Measurements from ENCODE around the gene AFF2. TPM values are rescaled to one million over a fixed set of nuclear protein-coding genes. Genes with fewer than 3 reads are reported as not detected.

AFF2 gene
- polyA plus RNA-seq, 1 experiment: 0.04 TPM

DNA sequence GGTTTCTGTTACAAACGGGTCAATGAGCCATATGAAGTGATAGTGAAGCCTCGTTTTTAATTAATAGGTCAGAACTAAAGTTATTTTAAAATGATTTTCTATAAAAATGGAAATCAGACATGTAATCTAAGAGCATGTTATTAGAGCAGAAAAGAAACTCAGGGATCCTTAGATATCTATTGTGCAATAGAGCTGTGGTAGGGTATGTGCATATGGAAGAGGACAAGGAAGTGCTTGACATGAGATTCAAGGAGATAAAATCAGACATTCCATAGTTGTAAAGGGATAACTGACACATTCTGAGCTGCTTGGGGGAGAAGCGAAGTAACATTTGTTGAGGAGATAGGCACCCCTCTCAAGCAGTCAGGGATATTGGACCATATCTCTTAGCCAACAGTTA, 143.0 kb downstream of the AFF2 start:
- CTCF ChIA-PET: no interaction called here
- H3K27me3 ChIP-seq (ENCODE audit: control insufficient read depth, insufficient read depth, low read length): no peaks in the 10 kb centered on the region
- DNase-seq (ENCODE audit: low read depth, low spot score): no peak
- no peaks in the 10 kb centered on the region for H3K9me3 ChIP-seq (ENCODE audit: control insufficient read depth, insufficient read depth, low read length)
- H3K27ac ChIP-seq (ENCODE audit: low read depth, low read length): no peak overlapping the region
- no peak overlapping the region for H3K4me3 ChIP-seq (ENCODE audit: low read depth, low read length)
- TF ChIP-seq, protein P1, sequence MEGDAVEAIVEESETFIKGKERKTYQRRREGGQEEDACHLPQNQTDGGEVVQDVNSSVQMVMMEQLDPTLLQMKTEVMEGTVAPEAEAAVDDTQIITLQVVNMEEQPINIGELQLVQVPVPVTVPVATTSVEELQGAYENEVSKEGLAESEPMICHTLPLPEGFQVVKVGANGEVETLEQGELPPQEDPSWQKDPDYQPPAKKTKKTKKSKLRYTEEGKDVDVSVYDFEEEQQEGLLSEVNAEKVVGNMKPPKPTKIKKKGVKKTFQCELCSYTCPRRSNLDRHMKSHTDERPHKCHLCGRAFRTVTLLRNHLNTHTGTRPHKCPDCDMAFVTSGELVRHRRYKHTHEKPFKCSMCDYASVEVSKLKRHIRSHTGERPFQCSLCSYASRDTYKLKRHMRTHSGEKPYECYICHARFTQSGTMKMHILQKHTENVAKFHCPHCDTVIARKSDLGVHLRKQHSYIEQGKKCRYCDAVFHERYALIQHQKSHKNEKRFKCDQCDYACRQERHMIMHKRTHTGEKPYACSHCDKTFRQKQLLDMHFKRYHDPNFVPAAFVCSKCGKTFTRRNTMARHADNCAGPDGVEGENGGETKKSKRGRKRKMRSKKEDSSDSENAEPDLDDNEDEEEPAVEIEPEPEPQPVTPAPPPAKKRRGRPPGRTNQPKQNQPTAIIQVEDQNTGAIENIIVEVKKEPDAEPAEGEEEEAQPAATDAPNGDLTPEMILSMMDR (IDR thresholded peaks at IDR 0.05; ENCODE audit: low read depth, low read length): no peak
- POLR2A ChIA-PET: no interaction called here

DNA sequence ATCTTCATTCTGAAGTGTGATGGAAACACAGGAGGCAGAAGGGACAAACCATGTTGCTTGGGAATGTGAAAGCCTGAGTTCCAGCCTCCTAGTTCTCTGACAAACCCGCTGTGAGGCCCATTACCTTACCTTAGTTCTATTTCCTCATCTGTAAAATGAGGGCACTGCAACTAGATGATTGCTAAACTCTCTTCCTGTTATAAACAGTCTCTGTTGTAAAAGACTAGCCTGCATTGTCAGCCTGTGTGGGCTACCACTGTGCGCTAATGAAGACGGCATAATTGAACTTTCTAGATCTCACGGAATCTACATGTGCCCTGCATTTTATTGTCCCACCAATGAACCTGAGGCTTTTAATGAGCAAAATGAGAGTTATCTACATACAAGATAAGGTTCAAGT, 147.2 kb downstream of the AFF2 start:
- Histone ChIP-seq H3K4me3 (ENCODE audit: low read depth, low read length) (no peak overlapping the region), H3K9me3 (ENCODE audit: control insufficient read depth, insufficient read depth, low read length) (no peaks in the 10 kb centered on the region), H3K27ac (ENCODE audit: low read depth, low read length) (no peak overlapping the region), H3K27me3 (ENCODE audit: control insufficient read depth, insufficient read depth, low read length) (no peaks in the 10 kb centered on the region)
- TF ChIP-seq, protein P1 (IDR thresholded peaks at IDR 0.05; ENCODE audit: low read depth, low read length): no peak
- no peak for DNase-seq (ENCODE audit: low read depth, low spot score)
- ChIA-PET CTCF (no interaction called here), POLR2A (no interaction called here)

DNA sequence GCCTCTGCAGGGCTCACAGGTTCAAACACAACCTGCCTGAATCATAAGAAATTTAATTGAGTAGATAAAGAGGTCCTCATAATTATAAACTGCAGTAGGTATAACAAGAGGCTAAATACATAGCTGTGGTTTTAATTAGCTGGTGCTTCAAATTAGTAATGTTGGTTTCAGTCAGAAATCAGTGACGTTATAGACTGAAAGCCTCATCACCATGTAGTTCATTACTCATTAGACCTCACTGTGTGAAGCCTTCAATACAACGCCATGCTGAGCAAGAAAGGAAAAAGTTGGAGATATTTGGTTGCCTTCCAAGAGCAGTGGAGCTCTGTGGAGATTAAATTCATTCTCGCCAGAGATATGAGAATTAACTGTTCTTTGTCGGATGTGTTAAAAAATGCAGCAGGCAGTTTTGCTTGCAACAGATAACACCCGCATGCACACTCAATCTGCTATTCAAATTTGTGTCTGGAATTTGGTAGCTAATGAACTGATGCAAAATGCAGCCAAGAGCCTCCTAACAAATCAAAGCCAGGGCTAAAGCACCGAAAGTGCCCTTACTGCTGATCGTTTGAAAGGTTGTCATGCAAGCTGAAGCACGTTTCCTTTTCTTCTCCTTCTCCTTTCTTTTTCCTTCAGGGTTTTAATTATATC, 148.9 kb downstream of the AFF2 start:
- TF ChIP-seq, protein P1 (IDR thresholded peaks at IDR 0.05; ENCODE audit: low read depth, low read length): no peak
- ChIA-PET POLR2A (no interaction called here), CTCF (no interaction called here)
- Histone ChIP-seq H3K9me3 (ENCODE audit: control insufficient read depth, insufficient read depth, low read length) (no peaks in the 10 kb centered on the region), H3K27me3 (ENCODE audit: control insufficient read depth, insufficient read depth, low read length) (no peaks in the 10 kb centered on the region), H3K27ac (ENCODE audit: low read depth, low read length) (no peak overlapping the region), H3K4me3 (ENCODE audit: low read depth, low read length) (no peak overlapping the region)
- DNase-seq (ENCODE audit: low read depth, low spot score): no peak

DNA sequence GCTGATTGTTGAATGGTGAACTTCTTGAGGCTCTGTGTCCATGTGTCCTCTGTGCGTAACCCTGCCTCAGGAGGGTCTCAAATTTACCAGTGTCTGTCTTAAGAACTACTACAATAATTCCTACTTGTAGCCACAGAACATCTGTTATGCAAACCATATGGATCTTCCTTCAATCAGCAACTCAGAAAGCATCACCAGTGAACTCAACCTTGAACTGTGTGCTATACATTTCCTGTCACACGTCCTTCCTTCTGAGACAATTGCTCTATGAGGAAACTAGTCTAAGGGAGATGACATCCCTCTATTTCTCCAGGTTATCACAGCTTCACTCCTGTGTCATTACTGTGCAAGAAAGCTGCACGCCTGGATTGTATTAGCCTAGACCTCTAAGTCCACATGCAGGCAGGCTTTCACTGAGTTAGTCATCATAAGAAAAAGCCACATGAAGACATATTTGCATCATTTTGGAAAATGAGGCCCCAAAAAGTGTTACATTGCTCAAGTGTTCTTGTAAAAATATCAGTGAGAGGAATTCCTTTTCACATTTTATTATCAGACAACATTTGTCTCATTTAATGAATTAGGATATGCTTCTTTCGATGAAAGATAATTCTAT, 157.8 kb downstream of the AFF2 start:
- DNase-seq (ENCODE audit: low read depth, low spot score): no peak
- Histone ChIP-seq H3K27ac (ENCODE audit: low read depth, low read length) (no peak overlapping the region), H3K27me3 (ENCODE audit: control insufficient read depth, insufficient read depth, low read length) (no peaks in the 10 kb centered on the region), H3K4me3 (ENCODE audit: low read depth, low read length) (no peak overlapping the region), H3K9me3 (ENCODE audit: control insufficient read depth, insufficient read depth, low read length) (no peaks in the 10 kb centered on the region)
- POLR2A ChIA-PET: no interaction called here
- CTCF ChIA-PET: no interaction called here
- TF ChIP-seq, protein P1 (IDR thresholded peaks at IDR 0.05; ENCODE audit: low read depth, low read length): no peak

DNA sequence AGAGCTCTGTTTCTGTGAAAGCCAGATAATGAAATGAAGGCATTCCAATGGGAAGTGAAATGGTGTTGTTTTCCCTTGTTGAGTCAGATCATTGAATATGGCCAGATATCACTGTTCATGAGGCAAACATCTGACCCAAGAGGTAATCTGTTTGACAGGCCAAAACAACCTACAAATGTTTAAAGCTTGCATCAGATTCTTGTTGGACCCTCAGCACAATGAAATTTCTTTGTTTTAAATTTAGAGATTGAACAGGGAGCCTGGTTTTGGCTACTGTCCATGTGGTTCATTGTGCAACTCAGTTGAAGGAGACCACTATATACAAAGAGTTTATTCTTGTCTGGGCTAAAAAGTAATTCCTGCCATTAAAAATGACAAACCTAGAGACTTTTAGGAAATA, 159.1 kb downstream of the AFF2 start:
- no peak for DNase-seq (ENCODE audit: low read depth, low spot score)
- Histone ChIP-seq H3K9me3 (ENCODE audit: control insufficient read depth, insufficient read depth, low read length) (no peaks in the 10 kb centered on the region), H3K4me3 (ENCODE audit: low read depth, low read length) (no peak overlapping the region), H3K27me3 (ENCODE audit: control insufficient read depth, insufficient read depth, low read length) (no peaks in the 10 kb centered on the region), H3K27ac (ENCODE audit: low read depth, low read length) (no peak overlapping the region)
- CTCF ChIA-PET: no interaction called here
- POLR2A ChIA-PET: no interaction called here
- TF ChIP-seq, protein P1 (IDR thresholded peaks at IDR 0.05; ENCODE audit: low read depth, low read length): no peak
